SK-N-SH treated with all-trans-retinoic acid at 6 μM for 48 hours (cell line): ENCODE data around the gene CHI3L2.

Source experiments
- ARNTL ChIP-seq: fragments of 450-650 bp; formaldehyde crosslinking; IDR thresholded peaks from 2 replicates; pipeline ENCODE4 v1.5.0; 2020; ENCODE audit warnings: low read depth, mild to moderate bottlenecking, moderate library complexity, borderline replicate concordance
- BACH2 ChIP-seq: fragments of 250-450 bp; sonication (Bioruptor Pico); IDR thresholded peaks from 2 replicates; pipeline ENCODE4 v1.9.0; 2021; ENCODE audit warnings: mild to moderate bottlenecking, borderline replicate concordance
- CSDC2 ChIP-seq: fragments of 250-450 bp; sonication (Bioruptor Pico); IDR thresholded peaks from 2 replicates; pipeline ENCODE4 v1.5.0; 2020; ENCODE audit warnings: mild to moderate bottlenecking, moderate library complexity
- ISL1 ChIP-seq: fragments of 250-450 bp; sonication (Bioruptor Pico); IDR thresholded peaks from 2 replicates; pipeline ENCODE4 v2.1.2; 2022; ENCODE audit warnings: mild to moderate bottlenecking, moderate library complexity
- PATZ1 ChIP-seq: fragments of 250-450 bp; sonication (Bioruptor Pico); IDR thresholded peaks from 2 replicates; pipeline ENCODE4 v1.8.0; 2020; ENCODE audit warnings: mild to moderate bottlenecking, moderate library complexity, borderline replicate concordance
- POU6F1 ChIP-seq: fragments of 250-450 bp; sonication (Bioruptor Pico); IDR thresholded peaks from 2 replicates; pipeline ENCODE4 v1.8.0; 2021; ENCODE audit warnings: low read depth, mild to moderate bottlenecking, moderate library complexity, borderline replicate concordance
- SNAI2 ChIP-seq: fragments of 250-450 bp; sonication (Bioruptor Pico); IDR thresholded peaks from 2 replicates; pipeline ENCODE4 v1.5.0; 2020; ENCODE audit warnings: mild to moderate bottlenecking, moderate library complexity
- TOX ChIP-seq: fragments of 250-450 bp; sonication (Bioruptor Pico); IDR thresholded peaks from 2 replicates; pipeline ENCODE4 v1.8.0; 2021; ENCODE audit warnings: mild to moderate bottlenecking, moderate library complexity, borderline replicate concordance
- ZFP3 ChIP-seq: fragments of 250-450 bp; sonication (Bioruptor Pico); IDR thresholded peaks from 2 replicates; pipeline ENCODE4 v1.5.0; 2020; ENCODE audit warnings: mild to moderate bottlenecking, moderate library complexity
- ZFP30 ChIP-seq: fragments of 450-650 bp; formaldehyde crosslinking; IDR thresholded peaks from 2 replicates; pipeline ENCODE4 v1.5.0; 2022; ENCODE audit warnings: mild to moderate bottlenecking, moderate library complexity
- ZNF565 ChIP-seq: fragments of 450-650 bp; formaldehyde crosslinking; conservative IDR thresholded peaks from 2 replicates; pipeline ENCODE4 v1.5.0; 2020; ENCODE audit warnings: low read depth, mild to moderate bottlenecking, moderate library complexity
- ZNF70 ChIP-seq: fragments of 450-650 bp; formaldehyde crosslinking; IDR thresholded peaks from 2 replicates; pipeline ENCODE4 v1.5.0; 2020; ENCODE audit warnings: mild to moderate bottlenecking, moderate library complexity
- TF ChIP-seq, protein P1 (sequence below): fragments of 250-450 bp; sonication (Bioruptor Pico); IDR thresholded peaks from 2 replicates; pipeline ENCODE4 v1.5.1; 2020; ENCODE audit warnings: low read depth, mild to moderate bottlenecking, moderate library complexity

DNA sequence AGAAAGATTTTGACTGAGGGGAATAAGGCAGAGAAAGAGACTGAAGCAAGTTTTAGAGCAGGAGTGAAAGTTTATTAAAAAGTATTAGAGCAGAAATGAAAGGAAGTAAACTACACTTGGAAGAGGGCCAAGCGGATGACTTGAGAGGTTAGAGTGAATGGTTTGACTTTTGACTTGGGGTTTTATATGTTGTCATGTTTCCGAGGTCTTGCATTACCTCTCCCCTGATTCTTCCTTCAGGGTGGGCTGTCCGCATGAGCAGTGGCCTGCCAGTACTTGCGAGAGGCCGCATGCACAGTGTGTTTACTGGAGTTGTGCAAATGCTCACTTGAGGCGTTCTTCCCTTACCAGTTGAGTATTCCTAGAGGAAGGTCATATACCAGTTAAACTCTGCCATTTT lies 14.1 kb upstream of the CHI3L2 start:
- TF ChIP-seq SNAI2 (CRISPR knock-in tag) (no peak), PATZ1 (CRISPR knock-in tag) (no peak), TOX (CRISPR knock-in tag) (no peak), POU6F1 (CRISPR knock-in tag) (no peak), BACH2 (no peak), ZFP30 (no peak), ARNTL (CRISPR knock-in tag) (no peak), ZNF565 (no peak), ISL1 (CRISPR knock-in tag) (no peak), ZNF70 (no peak), ZFP3 (no peak), CSDC2 (CRISPR knock-in tag) (no peak)
- TF ChIP-seq, protein P1, sequence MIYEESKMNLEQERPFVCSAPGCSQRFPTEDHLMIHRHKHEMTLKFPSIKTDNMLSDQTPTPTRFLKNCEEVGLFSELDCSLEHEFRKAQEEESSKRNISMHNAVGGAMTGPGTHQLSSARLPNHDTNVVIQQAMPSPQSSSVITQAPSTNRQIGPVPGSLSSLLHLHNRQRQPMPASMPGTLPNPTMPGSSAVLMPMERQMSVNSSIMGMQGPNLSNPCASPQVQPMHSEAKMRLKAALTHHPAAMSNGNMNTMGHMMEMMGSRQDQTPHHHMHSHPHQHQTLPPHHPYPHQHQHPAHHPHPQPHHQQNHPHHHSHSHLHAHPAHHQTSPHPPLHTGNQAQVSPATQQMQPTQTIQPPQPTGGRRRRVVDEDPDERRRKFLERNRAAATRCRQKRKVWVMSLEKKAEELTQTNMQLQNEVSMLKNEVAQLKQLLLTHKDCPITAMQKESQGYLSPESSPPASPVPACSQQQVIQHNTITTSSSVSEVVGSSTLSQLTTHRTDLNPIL (CRISPR knock-in tag): no peak
